ENCODE results near the gene ZNG1B.
"Not testable (repeated sequence)": the region's sequence is repeated elsewhere in the genome, so short reads cannot be mapped to it uniquely, and the experiment has no call there.

ZNG1B gene

GRCh38 chr2:113437508-113438465 lies at the start of gene ZNG1B:
ZNG1B (plus strand) TSS chr2:113437691; CDS start chr2:113437869, 178 bp downstream.
- not testable (repeated sequence) for DNase-seq (ENCODE audit: low spot score)

GRCh38 chr2:113390124-113390849 lies 47.2 kb upstream of the ZNG1B start:
- peak; percentile 84 for DNase-seq (ENCODE audit: low spot score)
- TF ChIP-seq CTCF (IDR thresholded peaks at IDR 0.05; ENCODE audit: extremely low read depth, missing control alignments): peak; percentile 75

GRCh38 chr2:113391073-113391472 lies 46.4 kb upstream of the ZNG1B start:
- DNase-seq (ENCODE audit: low spot score): no peak
- no peak for TF ChIP-seq CTCF (IDR thresholded peaks at IDR 0.05; ENCODE audit: extremely low read depth, missing control alignments)

- no peak for TF ChIP-seq CTCF (IDR thresholded peaks at IDR 0.05; ENCODE audit: extremely low read depth, missing control alignments)
- DNase-seq (ENCODE audit: low spot score): no peak
Observed at GRCh38 chr2:113406114-113406513, 31.4 kb upstream of the ZNG1B start.

- DNase-seq (ENCODE audit: low spot score): no peak
- TF ChIP-seq CTCF (IDR thresholded peaks at IDR 0.05; ENCODE audit: extremely low read depth, missing control alignments): no peak
Observed at GRCh38 chr2:113407446-113408099, 29.9 kb upstream of the ZNG1B start.

- DNase-seq (ENCODE audit: low spot score): not testable (repeated sequence)
Observed at GRCh38 chr2:113411725-113412352, 25.7 kb upstream of the ZNG1B start.

- not testable (repeated sequence) for DNase-seq (ENCODE audit: low spot score)
Observed at GRCh38 chr2:113412774-113413173, 24.7 kb upstream of the ZNG1B start.

- DNase-seq (ENCODE audit: low spot score): not testable (repeated sequence)
Observed at GRCh38 chr2:113431773-113432172, 5.7 kb upstream of the ZNG1B start.

GRCh38 chr2:113433468-113433867 lies 4.0 kb upstream of the ZNG1B start:
- DNase-seq (ENCODE audit: low spot score): not testable (repeated sequence)

GRCh38 chr2:113465770-113466169 lies 28.3 kb downstream of the ZNG1B start:
- DNase-seq (ENCODE audit: low spot score): not testable (repeated sequence)

GRCh38 chr2:113476688-113477368 lies 39.3 kb downstream of the ZNG1B start:
- not testable (repeated sequence) for DNase-seq (ENCODE audit: low spot score)

- DNase-seq (ENCODE audit: low spot score): not testable (repeated sequence)
Observed at GRCh38 chr2:113496527-113496926, 59.0 kb downstream of the ZNG1B start.

- not testable (repeated sequence) for DNase-seq (ENCODE audit: low spot score)
Observed at GRCh38 chr2:113498365-113498764, 60.9 kb downstream of the ZNG1B start, which contains the start of gene FOXD4L1. FOXD4L1 (plus strand) TSS chr2:113498665; CDS start chr2:113499257, 592 bp downstream.

Data from GM20000 (cell line).